Stimulated activated CD4-positive, alpha-beta T cell treated with anti-CD3 and anti-CD28 coated beads, Interleukin-4, amount 100 ng/mL, for 1 hour (primary cell): Measurements from ENCODE around the gene NDEL1.

Source experiments
- DNase-seq: peaks from one replicate; pipeline ENCODE4 v3.0.0-alpha.2; 2020

Gene NDEL1

GRCh38 chr17:8459107-8459506 lies 23.4 kb downstream of the NDEL1 start:
- DNase-seq: no peak

GRCh38 chr17:8459831-8460230 lies 24.1 kb downstream of the NDEL1 start:
- no peak for DNase-seq

- DNase-seq: no peak
These were observed 26.9 kb downstream of the NDEL1 start for GRCh38 chr17:8462564-8462963.

GRCh38 chr17:8463099-8463498 lies 27.4 kb downstream of the NDEL1 start:
- no peak for DNase-seq

- no peak for DNase-seq
These were observed 29.3 kb downstream of the NDEL1 start for GRCh38 chr17:8464941-8465340.

GRCh38 chr17:8465356-8465755 lies 29.7 kb downstream of the NDEL1 start:
- no peak for DNase-seq

GRCh38 chr17:8465759-8466158 lies 30.1 kb downstream of the NDEL1 start:
- DNase-seq: no peak

GRCh38 chr17:8466456-8466855 lies 30.8 kb downstream of the NDEL1 start:
- DNase-seq: no peak

- DNase-seq: no peak
These were observed 31.2 kb downstream of the NDEL1 start for GRCh38 chr17:8466873-8467272.

- no peak for DNase-seq
These were observed 31.8 kb downstream of the NDEL1 start for GRCh38 chr17:8467527-8467926.

GRCh38 chr17:8468127-8468526 lies 32.4 kb downstream of the NDEL1 start:
- no peak for DNase-seq

GRCh38 chr17:8468980-8469379 lies 33.3 kb downstream of the NDEL1 start:
- DNase-seq: no peak

- no peak for DNase-seq
These were observed 34.3 kb downstream of the NDEL1 start for GRCh38 chr17:8469964-8470363.

GRCh38 chr17:8470447-8471047 lies 34.9 kb downstream of the NDEL1 start:
- DNase-seq: no peak

GRCh38 chr17:8472663-8473062 lies 37.0 kb downstream of the NDEL1 start:
- DNase-seq: no peak

- no peak for DNase-seq
These were observed 37.9 kb downstream of the NDEL1 start for GRCh38 chr17:8473451-8474192.

- no peak for DNase-seq
These were observed 39.1 kb downstream of the NDEL1 start for GRCh38 chr17:8474826-8475225.

- no peak for DNase-seq
These were observed 39.5 kb downstream of the NDEL1 start for GRCh38 chr17:8475227-8475626.

- DNase-seq: no peak
These were observed 40.1 kb downstream of the NDEL1 start for GRCh38 chr17:8475781-8476180.

GRCh38 chr17:8476741-8477140 lies 41.1 kb downstream of the NDEL1 start:
- no peak for DNase-seq

GRCh38 chr17:8477171-8477570 lies 41.5 kb downstream of the NDEL1 start:
- no peak for DNase-seq

GRCh38 chr17:8477715-8478441 lies 42.2 kb downstream of the NDEL1 start:
- no peak for DNase-seq

- DNase-seq: no peak
These were observed 43.8 kb downstream of the NDEL1 start for GRCh38 chr17:8479431-8479947.
